OCI-LY1 (cell line): ENCODE measurements around the gene ASS1.

Experiments used
- CTCF ChIP-seq: fragments of 200-600 bp; sonication (generic), shearing (Covaris generic); IDR thresholded peaks from 2 replicates; pipeline ENCODE4 v1.5.1; 2017; ENCODE audit warnings: mild to moderate bottlenecking, antibody characterized with exemption, low read length, moderate library complexity, mixed read lengths
- EZH2 ChIP-seq: fragments of 200-600 bp; sonication (generic), shearing (Covaris generic); IDR thresholded peaks from 2 replicates; pipeline ENCODE4 v1.8.0; 2017; ENCODE audit warnings: borderline replicate concordance, mixed run types, mild to moderate bottlenecking, antibody characterized with exemption, low read length, moderate library complexity, mixed read lengths

- TF ChIP-seq EZH2: no peak
- no peak for TF ChIP-seq CTCF
These were observed 29.6 kb upstream of the ASS1 start for GRCh38 chr9:130414910-130415746.
